Cardiac muscle cell (in vitro differentiated cells and primary cell): ENCODE measurements around the gene INTS6L. TPM values are rescaled to one million over a fixed set of nuclear protein-coding genes. Genes with fewer than 3 reads are reported as not detected.

Experiments
- DNase-seq, 2 donors: peaks; one replicate each; pipeline versions ENCODE4 v3.0.0 to v3.0.0-alpha.2; 2010 to 2017; ENCODE audit warnings: low read depth in 1 of 2, low spot score in 1 of 2
- H3K27ac ChIP-seq: fragments of 200-600 bp; sonication (generic); 2 replicates; pipeline ENCODE4 v1.5.1; 2016
- H3K27me3 ChIP-seq: fragments of 200-600 bp; sonication (generic); 2 replicates; pipeline ENCODE4 v1.6.0; 2016; ENCODE audit warnings: control low read depth
- H3K36me3 ChIP-seq: fragments of 200-600 bp; sonication (generic); 2 replicates; pipeline ENCODE4 v1.5.1; 2016; ENCODE audit warnings: control low read depth
- H3K4me1 ChIP-seq: fragments of 200-600 bp; sonication (generic); 2 replicates; pipeline ENCODE4 v1.8.1; 2017; ENCODE audit warnings: low read depth, mild to moderate bottlenecking, mixed run types
- H3K4me3 ChIP-seq: fragments of 200-600 bp; sonication (generic); 2 replicates; pipeline ENCODE4 v1.5.1; 2016; ENCODE audit warnings: mild to moderate bottlenecking
- H3K9me3 ChIP-seq: fragments of 200-600 bp; sonication (generic); 2 replicates; pipeline ENCODE4 v1.5.1; 2017; ENCODE audit warnings: low read depth, mild to moderate bottlenecking, control low read depth
- polyA plus RNA-seq: library from polyadenylated mRNA; unstranded; fragments of >200 nt; fragmentation: Nextera tagmentation; extraction: Ambion mirVana; gene quantifications from 2 replicates; pipeline ENCODE4 v1.2.1, GENCODE V29; 2016
- total RNA-seq: library from RNA; depleted of rRNA; stranded (reverse); fragments of >200 nt; gene quantifications from 2 replicates; pipeline ENCODE4 v1.2.3, GENCODE V29; 2016
- TF ChIP-seq, protein P1 (sequence below): IDR thresholded peaks from 2 replicates; pipeline ENCODE4 v1.5.1; 2012; ENCODE audit warnings: low read depth, mild to moderate bottlenecking, low read length

The INTS6L gene
- total and polyA plus RNA-seq, 2 experiments from 2014 or later: 21.2 to 49.3 TPM

GRCh38 chrX:135522878-135523693 is 2.6 kb downstream of the INTS6L start:
- TF ChIP-seq, protein P1, sequence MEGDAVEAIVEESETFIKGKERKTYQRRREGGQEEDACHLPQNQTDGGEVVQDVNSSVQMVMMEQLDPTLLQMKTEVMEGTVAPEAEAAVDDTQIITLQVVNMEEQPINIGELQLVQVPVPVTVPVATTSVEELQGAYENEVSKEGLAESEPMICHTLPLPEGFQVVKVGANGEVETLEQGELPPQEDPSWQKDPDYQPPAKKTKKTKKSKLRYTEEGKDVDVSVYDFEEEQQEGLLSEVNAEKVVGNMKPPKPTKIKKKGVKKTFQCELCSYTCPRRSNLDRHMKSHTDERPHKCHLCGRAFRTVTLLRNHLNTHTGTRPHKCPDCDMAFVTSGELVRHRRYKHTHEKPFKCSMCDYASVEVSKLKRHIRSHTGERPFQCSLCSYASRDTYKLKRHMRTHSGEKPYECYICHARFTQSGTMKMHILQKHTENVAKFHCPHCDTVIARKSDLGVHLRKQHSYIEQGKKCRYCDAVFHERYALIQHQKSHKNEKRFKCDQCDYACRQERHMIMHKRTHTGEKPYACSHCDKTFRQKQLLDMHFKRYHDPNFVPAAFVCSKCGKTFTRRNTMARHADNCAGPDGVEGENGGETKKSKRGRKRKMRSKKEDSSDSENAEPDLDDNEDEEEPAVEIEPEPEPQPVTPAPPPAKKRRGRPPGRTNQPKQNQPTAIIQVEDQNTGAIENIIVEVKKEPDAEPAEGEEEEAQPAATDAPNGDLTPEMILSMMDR: no peak

GRCh38 chrX:135528254-135528653 is 7.8 kb downstream of the INTS6L start:
- peaks cover 28% of the 10 kb centered on the region for H3K4me1 ChIP-seq
- no peaks in the 10 kb centered on the region for H3K27me3 ChIP-seq
- DNase-seq: no peak
- no peak overlapping the region for H3K4me3 ChIP-seq
- H3K36me3 ChIP-seq: no peaks in the 10 kb centered on the region
- H3K27ac ChIP-seq: no peak overlapping the region
- TF ChIP-seq, protein P1: no peak
- H3K9me3 ChIP-seq: no peaks in the 10 kb centered on the region

More at GRCh38 chrX:135522878-135523693, 2.6 kb downstream of the INTS6L start:
- Histone ChIP-seq H3K36me3 (no peaks in the 10 kb centered on the region), H3K4me1 (peaks cover 31% of the 10 kb centered on the region), H3K27me3 (no peaks in the 10 kb centered on the region), H3K27ac (peak overlapping the region; percentile 90), H3K9me3 (no peaks in the 10 kb centered on the region), H3K4me3 (peak overlapping the region; percentile 45)
- no peak for DNase-seq

DNA sequence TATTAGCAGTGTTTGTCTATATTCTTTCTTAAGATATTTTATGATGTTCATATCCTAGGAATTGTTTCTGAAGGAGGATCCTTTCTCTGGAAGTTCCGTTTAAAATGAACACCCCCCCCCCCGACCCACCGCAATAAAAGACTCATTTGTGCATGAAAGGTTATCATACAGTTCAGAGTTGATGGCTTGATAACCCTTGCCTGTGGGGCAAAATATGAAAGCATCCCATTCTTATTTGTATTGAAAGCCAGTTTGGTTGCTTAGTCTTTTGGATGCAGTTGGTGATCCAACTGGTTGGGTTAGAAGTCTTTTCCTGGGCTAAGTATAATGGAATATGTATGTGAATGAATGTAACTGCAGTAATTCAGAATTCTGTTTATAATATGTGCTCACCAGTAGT is 8.3 kb downstream of the INTS6L start:
- Histone ChIP-seq H3K36me3 (no peaks in the 10 kb centered on the region), H3K4me3 (no peak overlapping the region), H3K27me3 (no peaks in the 10 kb centered on the region), H3K9me3 (no peaks in the 10 kb centered on the region), H3K27ac (no peak overlapping the region), H3K4me1 (peaks cover 24% of the 10 kb centered on the region)
- TF ChIP-seq, protein P1: no peak
- DNase-seq: no peak

DNA sequence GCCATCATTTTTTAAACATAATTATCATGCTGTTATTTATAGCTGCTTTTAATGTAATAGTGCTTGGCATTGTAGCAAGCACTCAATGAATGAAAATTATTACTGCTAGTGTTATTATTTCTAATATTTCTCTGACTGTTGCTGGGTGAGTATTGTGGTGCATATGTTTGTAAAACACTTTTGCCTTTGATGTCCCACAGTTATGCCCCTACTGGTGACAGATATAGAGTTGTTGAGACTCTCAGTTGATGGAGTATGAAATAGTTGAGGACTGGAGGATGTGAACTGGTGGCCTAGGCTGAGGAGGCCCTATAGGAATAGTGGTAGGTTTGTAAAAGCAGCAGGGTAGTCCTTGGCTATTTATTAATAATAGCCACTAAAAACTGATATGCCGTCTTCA is 9.6 kb downstream of the INTS6L start:
- no peaks in the 10 kb centered on the region for H3K36me3 ChIP-seq
- DNase-seq: no peak
- no peak overlapping the region for H3K4me3 ChIP-seq
- no peaks in the 10 kb centered on the region for H3K9me3 ChIP-seq
- H3K27me3 ChIP-seq: no peaks in the 10 kb centered on the region
- no peak overlapping the region for H3K27ac ChIP-seq
- TF ChIP-seq, protein P1: no peak
- H3K4me1 ChIP-seq: peaks cover 15% of the 10 kb centered on the region

DNA sequence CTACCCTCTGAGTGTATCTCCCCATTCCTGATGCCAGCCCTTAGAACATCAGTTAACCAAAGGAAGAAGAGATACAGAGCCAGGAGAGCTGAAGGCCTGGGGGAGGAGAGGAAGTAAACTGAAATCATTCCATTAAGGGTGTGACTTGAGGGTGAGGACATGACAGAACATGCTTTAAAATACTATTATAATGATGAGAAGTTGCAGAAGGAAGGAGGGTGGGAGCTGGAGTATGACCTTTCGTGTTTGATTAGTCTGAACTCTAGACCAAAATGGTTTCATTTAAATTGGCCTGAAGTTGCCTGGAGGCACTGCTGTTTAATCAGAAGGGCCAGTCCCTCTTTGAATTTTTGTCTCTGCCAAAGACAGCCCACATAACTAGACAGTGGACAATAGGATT is 11.4 kb downstream of the INTS6L start:
- no peaks in the 10 kb centered on the region for H3K27me3 ChIP-seq
- no peaks in the 10 kb centered on the region for H3K36me3 ChIP-seq
- TF ChIP-seq, protein P1: no peak
- peaks cover 15% of the 10 kb centered on the region for H3K4me1 ChIP-seq
- no peaks in the 10 kb centered on the region for H3K9me3 ChIP-seq
- H3K27ac ChIP-seq: no peak overlapping the region
- no peak overlapping the region for H3K4me3 ChIP-seq
- no peak for DNase-seq
